GM12878 (cell line): Measurements from ENCODE around the gene IL1R2. TPM values are rescaled to one million over a fixed set of nuclear protein-coding genes. Genes with fewer than 3 reads are reported as not detected.

Experiments used
- ATF2 ChIP-seq: IDR thresholded peaks from 2 replicates; pipeline ENCODE4 v1.6.1; 2012; ENCODE audit warnings: low read length, inconsistent platforms
- BCL11A ChIP-seq: IDR thresholded peaks from 2 replicates; pipeline ENCODE4 v1.6.1; 2011; ENCODE audit warnings: low read depth, low read length
- BHLHE40 ChIP-seq, 2 experiments: fragments of 450-650 bp in 1 of 2; IDR thresholded peaks; 2 replicates each; pipeline ENCODE4 v1.6.1; 2011 to 2017; ENCODE audit warnings: low read depth in 2 of 2, borderline replicate concordance in 1 of 2, improper control_type of control experiment in 1 of 2, low read length in 1 of 2, mild to moderate bottlenecking in 1 of 2
- BRCA1 ChIP-seq: IDR thresholded peaks from 2 replicates; pipeline ENCODE4 v1.6.1; 2011; ENCODE audit warnings: low read depth, low read length, improper control_type of control experiment
- DPF2 ChIP-seq: fragments of 450-650 bp; IDR thresholded peaks from 2 replicates; pipeline ENCODE4 v1.6.1; 2017; ENCODE audit warnings: mild to moderate bottlenecking
- EGR1 ChIP-seq, 2 experiments: IDR thresholded peaks; 1 replicate in 1 of 2; 2 replicates in 1 of 2; pipeline ENCODE4 v1.6.1; 2011 to 2012; ENCODE audit warnings: low read depth in 2 of 2, low read length in 2 of 2, borderline replicate concordance in 1 of 2, mild to moderate bottlenecking in 1 of 2, moderate library complexity in 1 of 2
- EZH2 ChIP-seq: IDR thresholded peaks from 2 replicates; pipeline ENCODE4 v1.6.1; 2012; ENCODE audit warnings: low read depth, mild to moderate bottlenecking, control low read depth, inconsistent platforms, low read length, borderline replicate concordance; ENCODE audit not compliant: control insufficient read depth
- IKZF1 ChIP-seq: fragments of 450-650 bp; conservative IDR thresholded peaks from 2 replicates; pipeline ENCODE4 v1.6.1; 2017; ENCODE audit warnings: antibody characterized with exemption, mild to moderate bottlenecking
- JUNB ChIP-seq: IDR thresholded peaks from 2 replicates; pipeline ENCODE4 v1.6.1; 2016; ENCODE audit warnings: antibody characterized with exemption, mild to moderate bottlenecking
- LARP7 ChIP-seq: fragments of 450-650 bp; IDR thresholded peaks from 2 replicates; pipeline ENCODE4 v1.6.1; 2017; ENCODE audit warnings: mild to moderate bottlenecking
- MAX ChIP-seq: IDR thresholded peaks from 2 replicates; pipeline ENCODE4 v1.6.1; 2012; ENCODE audit warnings: low read depth, low read length, improper control_type of control experiment
- NFIC ChIP-seq: IDR thresholded peaks from 2 replicates; pipeline ENCODE4 v1.6.1; 2012; ENCODE audit warnings: low read depth, mild to moderate bottlenecking, inconsistent platforms, low read length, moderate library complexity
- NR2F1 ChIP-seq: fragments of 450-650 bp; conservative IDR thresholded peaks from 2 replicates; pipeline ENCODE4 v1.6.1; 2017; ENCODE audit warnings: mild to moderate bottlenecking
- PBX3 ChIP-seq: IDR thresholded peaks from 2 replicates; pipeline ENCODE4 v1.6.1; 2011; ENCODE audit warnings: mild to moderate bottlenecking, low read depth, low read length, moderate library complexity; ENCODE audit not compliant: insufficient replicate concordance
- POLR2A ChIP-seq: IDR thresholded peaks from 2 replicates; pipeline ENCODE4 v1.6.1; 2011; ENCODE audit warnings: low read depth, mild to moderate bottlenecking, low read length
- SKIL ChIP-seq: fragments of 450-650 bp; IDR thresholded peaks from 2 replicates; pipeline ENCODE4 v1.6.1; 2017; ENCODE audit warnings: mild to moderate bottlenecking, low read depth, inconsistent platforms; ENCODE audit not compliant: poor library complexity, severe bottlenecking
- SRF ChIP-seq, 2 experiments: IDR thresholded peaks; 2 replicates each; pipeline ENCODE4 v1.6.1; 2011; ENCODE audit warnings: low read depth in 2 of 2, low read length in 2 of 2, mild to moderate bottlenecking in 1 of 2, moderate library complexity in 1 of 2
- SUZ12 ChIP-seq: fragments of 200-600 bp; sonication (generic); IDR thresholded peaks from one replicate; pipeline ENCODE4 v1.6.1; 2018; ENCODE audit warnings: antibody characterized with exemption, mild to moderate bottlenecking; ENCODE audit not compliant: unreplicated experiment
- TBL1XR1 ChIP-seq: IDR thresholded peaks from 2 replicates; pipeline ENCODE4 v1.6.1; 2012; ENCODE audit warnings: low read depth, low read length, improper control_type of control experiment
- TCF7 ChIP-seq: IDR thresholded peaks from 2 replicates; pipeline ENCODE4 v1.6.1; 2014; ENCODE audit warnings: antibody characterized with exemption, borderline replicate concordance
- USF1 ChIP-seq: IDR thresholded peaks from 2 replicates; pipeline ENCODE4 v1.6.1; 2011; ENCODE audit warnings: borderline replicate concordance, low read depth, mild to moderate bottlenecking, moderate library complexity, mixed read lengths, low read length; ENCODE audit not compliant: insufficient read depth; ENCODE audit errors: extremely low read length
- WRNIP1 ChIP-seq: IDR thresholded peaks from 2 replicates; pipeline ENCODE4 v1.6.1; 2011; ENCODE audit warnings: low read depth, low read length, improper control_type of control experiment, borderline replicate concordance
- ZSCAN29 ChIP-seq: fragments of 450-650 bp; IDR thresholded peaks from 2 replicates; pipeline ENCODE4 v1.6.1; 2017; ENCODE audit warnings: mild to moderate bottlenecking, moderate library complexity
- polyA plus RNA-seq, 11 experiments: library from polyadenylated mRNA; depleted of rRNA in 4 of 11; unstranded in 6 of 11; stranded (reverse) in 5 of 11; fragments of >200 nt; fragmentation: Nextera tagmentation in 4 of 11; fragmentation: Illumina TruSeq in 1 of 11; extraction: Ambion mirVana in 4 of 11; extraction: Trizol in 1 of 11; gene quantifications; 1 replicate in 1 of 11; 2 replicates in 10 of 11; pipeline versions ENCODE4 v1.2.1 to v1.2.3, GENCODE V29; 2011 to 2016; ENCODE audit warnings: inconsistent platforms in 2 of 11, missing spikeins in 2 of 11, low read depth in 1 of 11
- total RNA-seq, 4 experiments: library from RNA; depleted of rRNA in 3 of 4; stranded (reverse); fragments of >200 nt in 3 of 4; fragmentation: Illumina TruSeq in 1 of 4; extraction: Trizol in 1 of 4; gene quantifications; 2 replicates each; pipeline versions ENCODE4 v1.2.1 to v1.2.3, GENCODE V29; 2013 to 2021

IL1R2 gene
- total and polyA plus RNA-seq, 10 of the 15 experiments (the other 5 are each of a cell fraction or from before 2014, with no cell fraction given), result 0.44 to 6.4 (median 0.62) TPM

GRCh38 chr2:101998896-101999789 is 7.4 kb downstream of the IL1R2 start (continued):
- no peak for TF ChIP-seq SKIL
- no peak for TF ChIP-seq ZSCAN29
- no peak for TF ChIP-seq BCL11A
- TF ChIP-seq EZH2, result no peak
- no peak for TF ChIP-seq JUNB
- no peak for TF ChIP-seq LARP7
- TF ChIP-seq DPF2, result peak; percentile 50; the same call in 1 of the 2 replicates
- TF ChIP-seq NR2F1, result no peak
- TF ChIP-seq NFIC, result no peak
- peak; percentile 80 for TF ChIP-seq IKZF1
- peak; percentile 22; the same call in 1 of the 2 replicates for TF ChIP-seq ATF2
- peak in 1 of 2 experiments; percentile 14; a peak in 1 of 4 replicates for TF ChIP-seq BHLHE40 (IDR thresholded peaks at IDR 0.05; ENCODE audit: borderline replicate concordance in 1 of 2, low read depth in 2 of 2, low read length in 1 of 2)
- no peak for TF ChIP-seq SRF (IDR thresholded peaks at IDR 0.05; ENCODE audit: low read depth in 2 of 2, low read length in 2 of 2)
- TF ChIP-seq TCF7, result no peak
- no peak for TF ChIP-seq POLR2A
- TF ChIP-seq WRNIP1, result no peak
- no peak for TF ChIP-seq SUZ12
- no peak for TF ChIP-seq PBX3
- no peak for TF ChIP-seq BRCA1
- TF ChIP-seq EGR1 (IDR thresholded peaks at IDR 0.05; ENCODE audit: borderline replicate concordance in 1 of 2, low read depth in 2 of 2, low read length in 2 of 2), result no peak
- no peak for TF ChIP-seq MAX
- no peak for TF ChIP-seq USF1
- no peak for TF ChIP-seq TBL1XR1
